Uterus (tissue), 2 donors: ENCODE results near the gene ASPDH.

ENCODE experiments used
- POLR2A ChIP-seq, 2 donors: fragments of 450-650 bp; IDR thresholded peaks; one replicate each; pipeline ENCODE4 v1.6.1; 2016; ENCODE audit warnings: antibody characterized with exemption in 2 of 2, mild to moderate bottlenecking in 1 of 2, moderate library complexity in 1 of 2
- TF ChIP-seq, protein P1 (sequence below), 4 experiments: fragments of 200-600 bp in 2 of 4; fragments of 450-650 bp in 2 of 4; sonication (generic) in 2 of 4; IDR thresholded peaks; one replicate each; pipeline ENCODE4 v1.5.1; 2016 to 2019; ENCODE audit warnings: antibody characterized with exemption in 4 of 4, mild to moderate bottlenecking in 2 of 4, moderate library complexity in 1 of 4

- no peak for TF ChIP-seq POLR2A (IDR thresholded peaks at IDR 0.05)
- TF ChIP-seq, protein P1, sequence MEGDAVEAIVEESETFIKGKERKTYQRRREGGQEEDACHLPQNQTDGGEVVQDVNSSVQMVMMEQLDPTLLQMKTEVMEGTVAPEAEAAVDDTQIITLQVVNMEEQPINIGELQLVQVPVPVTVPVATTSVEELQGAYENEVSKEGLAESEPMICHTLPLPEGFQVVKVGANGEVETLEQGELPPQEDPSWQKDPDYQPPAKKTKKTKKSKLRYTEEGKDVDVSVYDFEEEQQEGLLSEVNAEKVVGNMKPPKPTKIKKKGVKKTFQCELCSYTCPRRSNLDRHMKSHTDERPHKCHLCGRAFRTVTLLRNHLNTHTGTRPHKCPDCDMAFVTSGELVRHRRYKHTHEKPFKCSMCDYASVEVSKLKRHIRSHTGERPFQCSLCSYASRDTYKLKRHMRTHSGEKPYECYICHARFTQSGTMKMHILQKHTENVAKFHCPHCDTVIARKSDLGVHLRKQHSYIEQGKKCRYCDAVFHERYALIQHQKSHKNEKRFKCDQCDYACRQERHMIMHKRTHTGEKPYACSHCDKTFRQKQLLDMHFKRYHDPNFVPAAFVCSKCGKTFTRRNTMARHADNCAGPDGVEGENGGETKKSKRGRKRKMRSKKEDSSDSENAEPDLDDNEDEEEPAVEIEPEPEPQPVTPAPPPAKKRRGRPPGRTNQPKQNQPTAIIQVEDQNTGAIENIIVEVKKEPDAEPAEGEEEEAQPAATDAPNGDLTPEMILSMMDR (IDR thresholded peaks at IDR 0.05): no peak
Measured at GRCh38 chr19:50493171-50493570, 20.5 kb downstream of the ASPDH start.
